GM12878 (cell line): ENCODE results near the gene RANBP9. TPM values are rescaled to one million over a fixed set of nuclear protein-coding genes. Genes with fewer than 3 reads are reported as not detected.

ENCODE experiments used
- ATAC-seq: fragments of 200-7000 bp; cut with Tn5 transposase; 3 replicates; pipeline ENCODE4 v1.9.1; 2020; ENCODE audit warnings: mild to moderate bottlenecking, moderate library complexity
- BruUV-seq: library from RNA; stranded (reverse); fragments of 400-500 nt; replicated peaks from 2 replicates; lab custom pipeline; 2021; lab: Mats Ljungman, UMichigan
- CTCF ChIA-PET: fragments of 300-600 bp; sonication (Branson Sonifier 250); formaldehyde crosslinking; extraction: SDS; loops from one replicate; lab custom pipeline; 2021; ENCODE audit warnings: inconsistent platforms; lab: Yijun Ruan, JAX
- POLR2A ChIA-PET: fragments of 350-600 bp; formaldehyde crosslinking; extraction: SDS; loops from one replicate; lab custom pipeline; 2021; ENCODE audit warnings: inconsistent platforms; lab: Charles Lee
- RAD21 ChIA-PET: fragments of 300-600 bp; sonication (Branson Sonifier 250); formaldehyde crosslinking; loops from one replicate; lab custom pipeline; 2023; ENCODE audit warnings: antibody characterized with exemption; ENCODE audit not compliant: unreplicated experiment; lab: Charles Lee
- SMC1A ChIA-PET: fragments of 300-600 bp; sonication (Branson Sonifier 250); formaldehyde crosslinking; loops from one replicate; lab custom pipeline; 2023; ENCODE audit not compliant: unreplicated experiment, uncharacterized antibody; lab: Charles Lee
- DNase-seq: peaks from one replicate; pipeline ENCODE4 v3.0.0-alpha.2; 2011; ENCODE audit warnings: low read depth, low spot score
- FAIRE-seq: peaks from 3 replicates; lab custom pipeline; 2011; peaks lifted over from hg19 to GRCh38; lab: Jason Lieb, UNC
- H2AFZ ChIP-seq: 2 replicates; pipeline ENCODE4 v1.6.0; 2011; ENCODE audit warnings: low read depth, low read length, control low read depth; ENCODE audit not compliant: control insufficient read depth
- H3K27ac ChIP-seq: 2 replicates; pipeline ENCODE4 v1.5.1; 2011; ENCODE audit warnings: control low read depth; ENCODE audit not compliant: control insufficient read depth, insufficient read depth
- H3K27me3 ChIP-seq, 2 experiments: replicated peaks in 1 of 2; 2 replicates each; pipeline versions ENCODE4 v1.6.0 to v1.6.1; 2011; ENCODE audit warnings: low read length in 1 of 2; ENCODE audit not compliant: control insufficient read depth in 2 of 2, insufficient read depth in 2 of 2
- H3K36me3 ChIP-seq, 2 experiments: 2 replicates each; pipeline ENCODE4 v1.5.1; 2011; ENCODE audit warnings: low read length in 1 of 2; ENCODE audit not compliant: control insufficient read depth in 2 of 2, insufficient read depth in 2 of 2
- H3K4me1 ChIP-seq: 2 replicates; pipeline ENCODE4 v1.6.1; 2011; ENCODE audit warnings: mild to moderate bottlenecking, low read length, moderate library complexity, mixed read lengths; ENCODE audit not compliant: control insufficient read depth, insufficient read depth
- H3K4me2 ChIP-seq: 2 replicates; pipeline ENCODE4 v1.6.0; 2011; ENCODE audit warnings: control low read depth; ENCODE audit not compliant: control insufficient read depth, insufficient read depth
- H3K4me3 ChIP-seq: fragments of 200-600 bp; sonication (generic); 2 replicates; pipeline ENCODE4 v1.5.1; 2016
- H3K79me2 ChIP-seq: 2 replicates; pipeline ENCODE4 v1.6.0; 2011; ENCODE audit warnings: low read length; ENCODE audit not compliant: control insufficient read depth, insufficient read depth
- H3K9ac ChIP-seq: 2 replicates; pipeline ENCODE4 v1.8.0; 2011; ENCODE audit warnings: low read length, control low read depth, mixed read lengths; ENCODE audit not compliant: control insufficient read depth, insufficient read depth
- H3K9me3 ChIP-seq: replicated peaks from 3 replicates; pipeline ENCODE4 v1.5.1; 2011; ENCODE audit warnings: mild to moderate bottlenecking, low read length; ENCODE audit not compliant: control insufficient read depth, insufficient read depth
- H4K20me1 ChIP-seq: 2 replicates; pipeline ENCODE4 v1.6.0; 2011; ENCODE audit not compliant: control insufficient read depth, insufficient read depth
- BHLHE40 ChIP-seq, 2 experiments: fragments of 450-650 bp in 1 of 2; IDR thresholded peaks; 2 replicates each; pipeline ENCODE4 v1.6.1; 2011 to 2017; ENCODE audit warnings: low read depth in 2 of 2, borderline replicate concordance in 1 of 2, improper control_type of control experiment in 1 of 2, low read length in 1 of 2, mild to moderate bottlenecking in 1 of 2
- BRCA1 ChIP-seq: IDR thresholded peaks from 2 replicates; pipeline ENCODE4 v1.6.1; 2011; ENCODE audit warnings: low read depth, low read length, improper control_type of control experiment
- CREM ChIP-seq: IDR thresholded peaks from 2 replicates; pipeline ENCODE4 v1.6.1; 2014; ENCODE audit warnings: antibody characterized with exemption, low read depth
- EGR1 ChIP-seq, 2 experiments: IDR thresholded peaks; 1 replicate in 1 of 2; 2 replicates in 1 of 2; pipeline ENCODE4 v1.6.1; 2011 to 2012; ENCODE audit warnings: low read depth in 2 of 2, low read length in 2 of 2, borderline replicate concordance in 1 of 2, mild to moderate bottlenecking in 1 of 2, moderate library complexity in 1 of 2
- IKZF1 ChIP-seq: fragments of 450-650 bp; conservative IDR thresholded peaks from 2 replicates; pipeline ENCODE4 v1.6.1; 2017; ENCODE audit warnings: antibody characterized with exemption, mild to moderate bottlenecking
- IRF4 ChIP-seq: IDR thresholded peaks from 2 replicates; pipeline ENCODE4 v1.6.1; 2011; ENCODE audit warnings: low read depth, low read length
- KAT2A ChIP-seq: conservative IDR thresholded peaks from 2 replicates; pipeline ENCODE4 v1.6.1; 2011; ENCODE audit warnings: low read depth, low read length; ENCODE audit not compliant: control insufficient read depth
- KLF5 ChIP-seq: fragments of 450-650 bp; IDR thresholded peaks from 2 replicates; pipeline ENCODE4 v1.6.1; 2014; ENCODE audit warnings: mild to moderate bottlenecking; ENCODE audit not compliant: partially characterized antibody
- NRF1 ChIP-seq: conservative IDR thresholded peaks from 2 replicates; pipeline ENCODE4 v1.6.1; 2011; ENCODE audit warnings: mild to moderate bottlenecking, low read depth, low read length, improper control_type of control experiment
- PAX5 ChIP-seq: IDR thresholded peaks from 2 replicates; pipeline ENCODE4 v1.6.1; 2011; ENCODE audit warnings: low read depth, low read length, borderline replicate concordance
- SIX5 ChIP-seq: IDR thresholded peaks from 2 replicates; pipeline ENCODE4 v1.6.1; 2011; ENCODE audit warnings: mild to moderate bottlenecking, low read depth, low read length, moderate library complexity; ENCODE audit not compliant: severe bottlenecking
- SP1 ChIP-seq: IDR thresholded peaks from one replicate; pipeline ENCODE4 v1.6.1; 2011; ENCODE audit warnings: low read depth, low read length
- TCF12 ChIP-seq: IDR thresholded peaks from 2 replicates; pipeline ENCODE4 v1.6.1; 2011; ENCODE audit warnings: low read depth, mild to moderate bottlenecking, low read length
- TCF7 ChIP-seq: IDR thresholded peaks from 2 replicates; pipeline ENCODE4 v1.6.1; 2014; ENCODE audit warnings: antibody characterized with exemption, borderline replicate concordance
- ZNF592 ChIP-seq: fragments of 450-650 bp; IDR thresholded peaks from 2 replicates; pipeline ENCODE4 v1.6.1; 2017; ENCODE audit warnings: mild to moderate bottlenecking, moderate library complexity
- WGBS: methylation state at CpG from one replicate; pipeline ENCODE4 v1.1.6; 2016; ENCODE audit warnings: low lambda C conversion rate; ENCODE audit not compliant: insufficient replicate concordance, insufficient coverage; ENCODE audit errors: missing lambda C conversion rate; 5-methylcytosine and 5-hydroxymethylcytosine counted together
- in situ Hi-C: fragments of 300-500 bp; cut with MboI; formaldehyde crosslinking; loops from 9 replicates; pipeline ENCODE4 v1.14.3; 2018; ENCODE audit warnings: mixed read lengths
- intact Hi-C: fragments of 100-400 bp; cut with micrococcal nuclease; formaldehyde crosslinking; loops from one replicate; pipeline ENCODE4 v1.14.2; 2022; ENCODE audit not compliant: unreplicated experiment
- polyA plus RNA-seq, 11 experiments: library from polyadenylated mRNA; depleted of rRNA in 4 of 11; unstranded in 6 of 11; stranded (reverse) in 5 of 11; fragments of >200 nt; fragmentation: Nextera tagmentation in 4 of 11; fragmentation: Illumina TruSeq in 1 of 11; extraction: Ambion mirVana in 4 of 11; extraction: Trizol in 1 of 11; gene quantifications; 1 replicate in 1 of 11; 2 replicates in 10 of 11; pipeline versions ENCODE4 v1.2.1 to v1.2.3, GENCODE V29; 2011 to 2016; ENCODE audit warnings: inconsistent platforms in 2 of 11, missing spikeins in 2 of 11, low read depth in 1 of 11
- total RNA-seq, 4 experiments: library from RNA; depleted of rRNA in 3 of 4; stranded (reverse); fragments of >200 nt in 3 of 4; fragmentation: Illumina TruSeq in 1 of 4; extraction: Trizol in 1 of 4; gene quantifications; 2 replicates each; pipeline versions ENCODE4 v1.2.1 to v1.2.3, GENCODE V29; 2013 to 2021
- TF ChIP-seq, protein P1 (sequence below): fragments of 450-650 bp; IDR thresholded peaks from 2 replicates; pipeline ENCODE4 v1.6.1; 2016; ENCODE audit warnings: mild to moderate bottlenecking
- TF ChIP-seq, protein P2 (sequence below): IDR thresholded peaks from 2 replicates; pipeline ENCODE4 v1.6.1; 2012; ENCODE audit warnings: low read depth, low read length, improper control_type of control experiment

The RANBP9 gene
- total and polyA plus RNA-seq, 10 of the 15 experiments (the other 5 are each of a cell fraction or from before 2014, with no cell fraction given): 3.7 to 43.1 (median 16.2) TPM

- TF ChIP-seq TCF7 (no peak), KLF5 (no peak)
- TF ChIP-seq, all 136 proteins: peak for 0
Observed at GRCh38 chr6:13716955-13717295, 5.3 kb upstream of the RANBP9 start (continued).

DNA sequence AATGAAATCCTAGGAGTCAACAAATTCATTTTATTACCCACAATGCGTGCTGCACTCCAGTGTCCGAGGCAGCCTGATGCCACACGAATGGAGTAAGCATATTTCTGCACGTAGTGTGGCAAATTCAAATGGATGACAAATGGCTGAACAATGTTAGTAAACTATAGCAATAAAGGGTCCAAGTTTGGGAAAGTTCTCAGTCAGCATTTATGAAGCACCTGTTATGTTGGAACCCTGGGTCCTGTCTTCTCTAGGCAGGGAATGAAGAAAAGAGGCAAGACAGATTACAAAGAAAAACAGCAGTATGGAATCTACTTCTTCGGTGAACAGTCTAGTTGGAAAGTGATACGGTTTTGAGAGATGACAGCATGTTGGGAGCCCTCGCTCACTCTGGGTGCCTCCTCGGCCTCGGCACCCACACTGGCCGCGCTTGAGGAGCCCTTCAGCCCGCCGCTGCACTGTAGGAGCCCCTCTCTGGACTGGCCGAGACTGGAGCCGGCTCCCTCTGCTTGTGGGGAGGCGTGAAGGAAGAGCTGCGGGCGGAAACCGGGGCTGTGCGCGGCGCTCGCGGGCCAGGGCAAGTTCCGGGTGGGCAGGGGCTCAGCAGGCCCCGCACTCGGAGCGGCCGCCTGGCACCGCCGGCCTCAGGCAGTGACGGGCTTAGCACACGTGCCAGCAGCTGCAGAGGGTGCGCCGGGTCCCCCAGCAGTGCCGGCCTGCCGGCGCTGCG is 4.8 kb upstream of the RANBP9 start:
- WGBS: 90% methylated on average over 19 of the region's 39 CpGs
- in situ Hi-C loops: no loop called here
- no peak for FAIRE-seq
- ChIA-PET SMC1A (no interaction called here), CTCF (no interaction called here), POLR2A (no interaction called here), RAD21 (interaction anchor here (0.6 kb wide), 1 partner anchor 31 kb away, joined by 3 read pairs; no protein-coding TSS in a partner anchor)
- Histone ChIP-seq H3K79me2 (no peaks in the 10 kb centered on the region; the same call in 1 of the 2 replicates), H3K27me3 (no peaks in the 10 kb centered on the region), H3K36me3 (no peaks in the 10 kb centered on the region), H3K9me3 (peaks cover 3% of the 10 kb centered on the region; the same call in 1 of the 3 replicates), H2AFZ (no peak overlapping the region), H3K4me2 (no peak overlapping the region), H3K9ac (no peak overlapping the region), H3K27ac (no peak overlapping the region), H3K4me3 (no peak overlapping the region), H3K4me1 (no peaks in the 10 kb centered on the region), H4K20me1 (no peaks in the 10 kb centered on the region)
- BruUV-seq: no TSS peak
- no peak for ATAC-seq
- DNase-seq: no peak
- intact Hi-C loops: no loop called here
- TF ChIP-seq EGR1 (IDR thresholded peaks at IDR 0.05; ENCODE audit: borderline replicate concordance in 1 of 2, low read depth in 2 of 2, low read length in 2 of 2) (no peak), KAT2A (no peak), CREM (no peak), BHLHE40 (IDR thresholded peaks at IDR 0.05; ENCODE audit: borderline replicate concordance in 1 of 2, low read depth in 2 of 2, low read length in 1 of 2) (no peak), ZNF592 (no peak), SP1 (no peak), BRCA1 (no peak), NRF1 (no peak), SIX5 (no peak), PAX5 (no peak), TCF12 (no peak), IRF4 (no peak), IKZF1 (no peak)
- TF ChIP-seq, protein P1, sequence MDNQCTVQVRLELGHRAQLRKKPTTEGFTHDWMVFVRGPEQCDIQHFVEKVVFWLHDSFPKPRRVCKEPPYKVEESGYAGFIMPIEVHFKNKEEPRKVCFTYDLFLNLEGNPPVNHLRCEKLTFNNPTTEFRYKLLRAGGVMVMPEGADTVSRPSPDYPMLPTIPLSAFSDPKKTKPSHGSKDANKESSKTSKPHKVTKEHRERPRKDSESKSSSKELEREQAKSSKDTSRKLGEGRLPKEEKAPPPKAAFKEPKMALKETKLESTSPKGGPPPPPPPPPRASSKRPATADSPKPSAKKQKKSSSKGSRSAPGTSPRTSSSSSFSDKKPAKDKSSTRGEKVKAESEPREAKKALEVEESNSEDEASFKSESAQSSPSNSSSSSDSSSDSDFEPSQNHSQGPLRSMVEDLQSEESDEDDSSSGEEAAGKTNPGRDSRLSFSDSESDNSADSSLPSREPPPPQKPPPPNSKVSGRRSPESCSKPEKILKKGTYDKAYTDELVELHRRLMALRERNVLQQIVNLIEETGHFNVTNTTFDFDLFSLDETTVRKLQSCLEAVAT: no peak
- TF ChIP-seq, protein P2, sequence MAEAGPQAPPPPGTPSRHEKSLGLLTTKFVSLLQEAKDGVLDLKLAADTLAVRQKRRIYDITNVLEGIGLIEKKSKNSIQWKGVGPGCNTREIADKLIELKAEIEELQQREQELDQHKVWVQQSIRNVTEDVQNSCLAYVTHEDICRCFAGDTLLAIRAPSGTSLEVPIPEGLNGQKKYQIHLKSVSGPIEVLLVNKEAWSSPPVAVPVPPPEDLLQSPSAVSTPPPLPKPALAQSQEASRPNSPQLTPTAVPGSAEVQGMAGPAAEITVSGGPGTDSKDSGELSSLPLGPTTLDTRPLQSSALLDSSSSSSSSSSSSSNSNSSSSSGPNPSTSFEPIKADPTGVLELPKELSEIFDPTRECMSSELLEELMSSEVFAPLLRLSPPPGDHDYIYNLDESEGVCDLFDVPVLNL: no peak
